GM12891 (cell line): Measurements from ENCODE around the gene NFATC1.

ENCODE experiments used
- DNase-seq: peaks from one replicate; pipeline ENCODE4 v3.0.0; 2011; ENCODE audit warnings: low spot score; ENCODE audit not compliant: insufficient read length
- FAIRE-seq: peaks from 2 replicates; lab custom pipeline; 2011; peaks lifted over from hg19 to GRCh38; lab: Jason Lieb, UNC
- PAX5 ChIP-seq: IDR thresholded peaks from 2 replicates; pipeline ENCODE4 v1.6.1; 2011; ENCODE audit warnings: low read length, moderate library complexity, mild to moderate bottlenecking; ENCODE audit not compliant: insufficient read depth, severe bottlenecking
- POLR2A ChIP-seq: IDR thresholded peaks from 2 replicates; pipeline ENCODE4 v1.6.1; 2011; ENCODE audit warnings: low read depth, low read length, control low read depth
- POLR2AphosphoS5 ChIP-seq: IDR thresholded peaks from 2 replicates; pipeline ENCODE4 v1.6.1; 2011; ENCODE audit warnings: low read depth, low read length, control low read depth
- POU2F2 ChIP-seq: IDR thresholded peaks from 2 replicates; pipeline ENCODE4 v1.6.1; 2011; ENCODE audit warnings: low read depth, mild to moderate bottlenecking, control low read depth, low read length, moderate library complexity
- SPI1 ChIP-seq: IDR thresholded peaks from 2 replicates; pipeline ENCODE4 v1.6.1; 2011; ENCODE audit warnings: low read depth, low read length, control low read depth
- TAF1 ChIP-seq: IDR thresholded peaks from 2 replicates; pipeline ENCODE4 v1.6.1; 2011; ENCODE audit warnings: low read depth, low read length, control low read depth

Gene NFATC1

DNA sequence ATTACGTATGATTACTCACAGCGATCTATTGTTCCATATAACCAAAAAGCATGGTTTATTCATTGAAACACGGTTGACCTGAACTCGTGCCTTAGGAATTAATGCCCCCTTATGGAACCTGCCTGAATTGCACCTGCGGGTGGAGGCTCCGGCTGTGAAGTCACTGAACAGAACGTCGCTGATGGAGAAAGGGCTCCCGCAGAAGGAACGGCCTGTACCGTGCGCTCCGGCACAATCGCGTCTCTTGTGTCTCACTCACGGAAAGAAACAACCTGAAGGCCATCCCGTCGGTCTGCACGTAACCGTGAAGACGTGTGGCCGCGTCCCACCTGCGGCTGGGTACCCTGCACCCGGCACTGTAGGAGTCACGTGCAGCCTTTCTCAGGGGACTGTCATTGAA lies 133.1 kb downstream of the NFATC1 start:
- TF ChIP-seq POU2F2 (no peak), SPI1 (no peak), POLR2AphosphoS5 (no peak), POLR2A (no peak), TAF1 (no peak), PAX5 (no peak)
- DNase-seq: peak; percentile 82
- FAIRE-seq: peak; percentile 91

DNA sequence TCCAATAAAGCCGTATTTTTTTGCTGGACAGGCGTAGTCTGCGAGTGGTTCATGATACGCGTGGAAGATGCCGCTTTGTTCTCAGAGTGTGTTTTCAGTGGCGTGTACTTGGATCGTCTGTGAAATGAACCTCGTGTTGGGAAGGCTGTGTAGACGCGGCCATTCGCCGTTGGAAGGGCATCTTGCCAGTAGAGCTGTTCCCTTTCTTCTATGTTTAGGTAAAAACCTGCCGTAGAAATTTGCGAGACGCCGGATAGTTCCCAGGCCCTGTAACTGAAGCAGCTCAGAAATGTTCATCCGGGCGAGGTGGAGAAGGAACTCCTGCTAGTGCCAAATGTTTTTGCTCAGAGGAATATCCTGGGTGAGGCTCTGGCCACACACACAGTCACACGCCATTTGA lies 133.6 kb downstream of the NFATC1 start:
- FAIRE-seq: no peak
- DNase-seq: no peak
- TF ChIP-seq SPI1 (no peak), TAF1 (no peak), POLR2AphosphoS5 (no peak), POLR2A (no peak), POU2F2 (no peak), PAX5 (no peak)

- FAIRE-seq (no peak), DNase-seq (no peak)
- TF ChIP-seq POLR2AphosphoS5 (no peak), POU2F2 (no peak), SPI1 (no peak), PAX5 (no peak), POLR2A (no peak), TAF1 (no peak)
These were observed 134.3 kb downstream of the NFATC1 start for GRCh38 chr18:79529991-79530390.

GRCh38 chr18:79530821-79531220 lies 135.1 kb downstream of the NFATC1 start:
- FAIRE-seq (no peak), DNase-seq (no peak)
- no peak for TF ChIP-seq TAF1
- TF ChIP-seq PAX5: no peak
- TF ChIP-seq POLR2AphosphoS5: no peak
- no peak for TF ChIP-seq SPI1
- TF ChIP-seq POU2F2: no peak
- no peak for TF ChIP-seq POLR2A

DNA sequence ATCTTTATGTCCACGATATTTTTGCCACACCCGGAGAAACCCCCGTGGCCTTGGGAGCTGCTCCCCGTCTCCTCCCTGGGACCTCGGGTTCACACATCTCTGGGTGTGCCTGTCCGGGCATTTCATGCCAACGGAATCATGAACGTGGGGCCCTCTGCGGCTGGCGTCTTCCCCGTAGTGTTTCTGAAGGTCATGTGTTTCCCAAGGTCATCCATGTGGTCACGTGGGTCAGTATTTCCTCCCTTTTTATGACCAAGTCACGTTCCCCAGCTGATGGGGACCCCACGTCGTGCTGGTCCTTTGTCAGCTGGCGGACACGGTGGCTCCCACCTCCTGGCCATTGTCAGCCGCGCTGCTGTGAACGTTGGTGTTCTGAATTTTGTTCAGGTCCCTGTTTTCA lies 135.7 kb downstream of the NFATC1 start:
- TF ChIP-seq POLR2A: no peak
- TF ChIP-seq POU2F2: no peak
- TF ChIP-seq SPI1: no peak
- no peak for TF ChIP-seq PAX5
- no peak for FAIRE-seq
- DNase-seq: no peak

- no peak for TF ChIP-seq POLR2AphosphoS5
- TF ChIP-seq POLR2A: no peak
- TF ChIP-seq PAX5: no peak
- no peak for TF ChIP-seq POU2F2
- no peak for TF ChIP-seq SPI1
- TF ChIP-seq TAF1: no peak
- FAIRE-seq (no peak), DNase-seq (no peak)
These were observed 136.2 kb downstream of the NFATC1 start for GRCh38 chr18:79531926-79532312.

- TF ChIP-seq POLR2AphosphoS5 (no peak), POU2F2 (no peak), PAX5 (no peak), POLR2A (no peak), SPI1 (no peak)
- no peak for FAIRE-seq
- no peak for DNase-seq
These were observed 136.7 kb downstream of the NFATC1 start for GRCh38 chr18:79532313-79533007.

DNA sequence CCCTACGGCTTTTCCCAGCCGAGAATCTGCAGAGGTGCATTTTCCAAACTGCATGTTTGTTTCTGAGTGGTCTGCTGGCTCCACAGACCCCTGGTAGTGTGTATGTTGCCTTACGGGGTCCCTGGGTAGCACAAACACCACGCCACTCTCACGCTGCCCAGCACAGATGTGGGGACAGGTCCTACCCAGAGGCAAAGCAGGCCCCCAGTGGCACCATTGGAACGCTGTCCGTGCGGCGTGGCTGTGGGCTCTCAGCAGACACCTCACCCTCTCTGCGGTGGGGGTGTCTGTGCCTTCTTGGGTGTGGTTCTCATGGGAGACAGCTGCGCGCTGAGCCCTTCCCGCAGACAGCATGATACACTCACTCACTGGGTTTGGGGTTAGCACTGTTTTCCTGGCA lies 137.4 kb downstream of the NFATC1 start:
- DNase-seq: no peak
- no peak for FAIRE-seq
- TF ChIP-seq POLR2AphosphoS5: no peak
- TF ChIP-seq POU2F2: no peak
- no peak for TF ChIP-seq PAX5
- no peak for TF ChIP-seq TAF1
- TF ChIP-seq POLR2A: no peak
- TF ChIP-seq SPI1: no peak

DNA sequence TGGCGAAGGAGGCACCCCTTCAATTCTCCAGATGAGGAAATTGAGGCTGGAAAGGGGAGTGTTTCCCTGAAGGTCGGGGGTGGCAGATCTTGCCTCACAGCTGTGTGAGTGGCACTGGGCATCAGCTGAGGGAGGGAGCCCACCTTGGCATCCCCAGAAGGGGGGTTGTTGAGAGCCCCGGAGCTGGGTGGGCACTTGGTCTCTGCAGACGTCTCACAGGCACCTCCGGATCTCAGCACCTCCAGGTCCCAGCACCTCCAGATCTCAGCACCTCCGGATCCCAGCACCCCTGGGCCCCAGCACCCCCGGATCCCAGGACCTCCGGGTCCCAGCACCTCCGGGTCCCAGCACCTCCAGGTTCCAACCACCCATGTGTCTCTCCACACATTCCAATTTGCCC lies 137.9 kb downstream of the NFATC1 start:
- no peak for TF ChIP-seq PAX5
- TF ChIP-seq POU2F2: no peak
- TF ChIP-seq POLR2A: no peak
- no peak for TF ChIP-seq POLR2AphosphoS5
- no peak for TF ChIP-seq TAF1
- TF ChIP-seq SPI1: no peak
- FAIRE-seq (no peak), DNase-seq (no peak)

GRCh38 chr18:79534356-79534755 lies 138.6 kb downstream of the NFATC1 start:
- FAIRE-seq: no peak
- no peak for DNase-seq
- TF ChIP-seq SPI1 (no peak), POLR2AphosphoS5 (no peak), POU2F2 (no peak), POLR2A (no peak), PAX5 (no peak), TAF1 (no peak)
